Neural progenitor cell (in vitro differentiated cells): Measurements from ENCODE around the gene ASB8. TPM values are rescaled to one million over a fixed set of nuclear protein-coding genes. Genes with fewer than 3 reads are reported as not detected.
"Not testable (repeated sequence)": the region's sequence is repeated elsewhere in the genome, so short reads cannot be mapped to it uniquely, and the experiment has no call there.

Experiments used
- DNase-seq: peaks from one replicate; pipeline ENCODE4 v3.0.0-alpha.2; 2016; ENCODE audit warnings: low spot score
- H2AFZ ChIP-seq: fragments of 200-600 bp; sonication (generic); replicated peaks from 2 replicates; pipeline ENCODE4 v1.6.1; 2016; ENCODE audit warnings: antibody characterized with exemption
- H3F3A ChIP-seq: fragments of 200-600 bp; sonication (generic); 2 replicates; pipeline ENCODE4 v1.6.1; 2016; ENCODE audit warnings: antibody characterized with exemption, low read depth
- H3K27ac ChIP-seq: fragments of 200-600 bp; sonication (generic); 2 replicates; pipeline ENCODE4 v1.5.1; 2016; ENCODE audit warnings: mild to moderate bottlenecking
- H3K27me3 ChIP-seq: fragments of 200-600 bp; sonication (generic); 2 replicates; pipeline ENCODE4 v1.6.1; 2016; ENCODE audit warnings: mild to moderate bottlenecking, moderate library complexity
- H3K36me3 ChIP-seq: fragments of 200-600 bp; sonication (generic); 2 replicates; pipeline ENCODE4 v1.5.1; 2016
- H3K4me1 ChIP-seq: fragments of 200-600 bp; sonication (generic); 2 replicates; pipeline ENCODE4 v1.6.1; 2016; ENCODE audit warnings: mixed run types
- H3K4me2 ChIP-seq: fragments of 200-600 bp; sonication (generic); 2 replicates; pipeline ENCODE4 v1.6.1; 2016
- H3K4me3 ChIP-seq: fragments of 200-600 bp; sonication (generic); 2 replicates; pipeline ENCODE4 v1.5.1; 2016
- H3K79me2 ChIP-seq: fragments of 200-600 bp; sonication (generic); 2 replicates; pipeline ENCODE4 v1.6.1; 2016; ENCODE audit warnings: low read depth
- H3K9ac ChIP-seq: fragments of 200-600 bp; sonication (generic); 2 replicates; pipeline ENCODE4 v1.6.1; 2016
- H3K9me3 ChIP-seq: fragments of 200-600 bp; sonication (generic); 2 replicates; pipeline ENCODE4 v1.5.1; 2016; ENCODE audit warnings: low read depth
- H4K20me1 ChIP-seq: fragments of 200-600 bp; sonication (generic); 2 replicates; pipeline ENCODE4 v1.6.1; 2016; ENCODE audit warnings: low read depth
- H3K27ac Mint-ChIP-seq: 3 replicates; pipeline ENCODE4 v1.8.0; 2021; ENCODE audit warnings: mixed read lengths
- H3K27me3 Mint-ChIP-seq: 2 replicates; pipeline ENCODE4 v1.8.0; 2022; ENCODE audit warnings: low read depth, mild to moderate bottlenecking, inconsistent platforms, moderate library complexity, mixed read lengths; ENCODE audit not compliant: insufficient read depth
- H3K36me3 Mint-ChIP-seq: 3 replicates; pipeline ENCODE4 v1.8.0; 2021; ENCODE audit warnings: mixed read lengths
- H3K4me1 Mint-ChIP-seq: 3 replicates; pipeline ENCODE4 v1.8.0; 2021; ENCODE audit warnings: mixed read lengths
- H3K4me3 Mint-ChIP-seq: 3 replicates; pipeline ENCODE4 v1.8.0; 2021; ENCODE audit warnings: mild to moderate bottlenecking, moderate library complexity, mixed read lengths
- H3K9me3 Mint-ChIP-seq: 3 replicates; pipeline ENCODE4 v1.8.0; 2020; ENCODE audit warnings: mixed read lengths
- CTCF ChIP-seq: fragments of 200-600 bp; sonication (generic); IDR thresholded peaks from 2 replicates; pipeline ENCODE4 v1.5.1; 2017; ENCODE audit warnings: antibody characterized with exemption, mild to moderate bottlenecking
- EZH2 ChIP-seq: fragments of 200-600 bp; sonication (generic); IDR thresholded peaks from 2 replicates; pipeline ENCODE4 v1.6.1; 2017; ENCODE audit warnings: antibody characterized with exemption, mild to moderate bottlenecking, moderate library complexity
- EZH2phosphoT487 ChIP-seq: fragments of 200-600 bp; sonication (generic); IDR thresholded peaks from 2 replicates; pipeline ENCODE4 v1.6.1; 2017; ENCODE audit warnings: antibody characterized with exemption
- total RNA-seq: library from RNA; depleted of rRNA; stranded (reverse); fragments of >200 nt; gene quantifications from 2 replicates; pipeline ENCODE4 v1.2.3, GENCODE V29; 2015; ENCODE audit warnings: low replicate concordance

The ASB8 gene
- total RNA-seq, 1 donor from 2014 or later = 4.2 TPM

GRCh38 chr12:48119078-48119833 lies 38.1 kb downstream of the ASB8 start, which contains the start of gene PFKM:
Gene PFKM, plus strand, starts transcription at chr12:48119364. Its CDS starts 3,411 bp downstream, at chr12:48122775.
- Histone ChIP-seq H3K9me3 (no peaks in the 10 kb centered on the region), H3F3A (peaks cover 27% of the 10 kb centered on the region), H3K79me2 (peaks cover 43% of the 10 kb centered on the region), H3K4me2 (peak within 1 kb of the TSS; percentile 89), H4K20me1 (peaks cover 34% of the 10 kb centered on the region), H3K27me3 (peaks cover 3% of the 10 kb centered on the region), H3K4me3 (peak within 1 kb of the TSS; percentile 77), H3K36me3 (peaks cover 7% of the 10 kb centered on the region), H2AFZ (peak within 1 kb of the TSS; percentile 48), H3K9ac (no peak within 1 kb of the TSS), H3K4me1 (peaks cover 39% of the 10 kb centered on the region), H3K27ac (peak within 1 kb of the TSS; percentile 70)
- Mint-ChIP-seq H3K27me3 (peaks cover 7% of the 10 kb centered on the region), H3K4me1 (peaks cover 38% of the 10 kb centered on the region), H3K27ac (peak within 1 kb of the TSS; percentile 81), H3K36me3 (peaks cover 12% of the 10 kb centered on the region), H3K9me3 (no peaks in the 10 kb centered on the region), H3K4me3 (peak within 1 kb of the TSS; percentile 94)
- TF ChIP-seq EZH2phosphoT487 = no peak
- TF ChIP-seq EZH2 = no peak
- no peak for TF ChIP-seq CTCF
- DNase-seq = peak; percentile 95

GRCh38 chr12:48118284-48118871 lies 38.9 kb downstream of the ASB8 start:
- H3K4me3 Mint-ChIP-seq = peak overlapping the region; percentile 94
- H3K27me3 ChIP-seq = peaks cover 3% of the 10 kb centered on the region
- H3K9me3 Mint-ChIP-seq = no peaks in the 10 kb centered on the region
- H3K79me2 ChIP-seq = peaks cover 37% of the 10 kb centered on the region
- peak overlapping the region; percentile 48 for H2AFZ ChIP-seq
- peaks cover 1% of the 10 kb centered on the region for H3K36me3 ChIP-seq
- H3K9ac ChIP-seq = no peak overlapping the region
- peaks cover 39% of the 10 kb centered on the region for H3K4me1 ChIP-seq
- H3K36me3 Mint-ChIP-seq = peaks cover 7% of the 10 kb centered on the region
- H3K4me1 Mint-ChIP-seq = peaks cover 37% of the 10 kb centered on the region
- TF ChIP-seq CTCF (no peak), EZH2 (no peak), EZH2phosphoT487 (no peak)
- peaks cover 32% of the 10 kb centered on the region for H4K20me1 ChIP-seq
- H3K4me3 ChIP-seq = peak overlapping the region; percentile 77
- H3K27me3 Mint-ChIP-seq = peaks cover 7% of the 10 kb centered on the region
- peak overlapping the region; percentile 89 for H3K4me2 ChIP-seq
- no peaks in the 10 kb centered on the region for H3K9me3 ChIP-seq
- no peak overlapping the region for H3K27ac ChIP-seq
- H3F3A ChIP-seq = peaks cover 27% of the 10 kb centered on the region
- DNase-seq = no peak
- peak overlapping the region; percentile 81 for H3K27ac Mint-ChIP-seq

GRCh38 chr12:48115957-48116356 lies 41.4 kb downstream of the ASB8 start:
- H3K4me3 ChIP-seq = no peak overlapping the region
- no peak overlapping the region for H2AFZ ChIP-seq
- peaks cover 12% of the 10 kb centered on the region for H3F3A ChIP-seq
- H3K79me2 ChIP-seq = peaks cover 15% of the 10 kb centered on the region
- H3K27me3 ChIP-seq = peaks cover 7% of the 10 kb centered on the region
- DNase-seq = no peak
- H4K20me1 ChIP-seq = peaks cover 10% of the 10 kb centered on the region
- no peak for TF ChIP-seq EZH2
- TF ChIP-seq EZH2phosphoT487 = no peak
- TF ChIP-seq CTCF = no peak
- H3K27ac ChIP-seq = no peak overlapping the region
- H3K36me3 ChIP-seq = no peaks in the 10 kb centered on the region
- H3K4me2 ChIP-seq = no peak overlapping the region
- H3K4me1 ChIP-seq = peaks cover 18% of the 10 kb centered on the region
- no peak overlapping the region for H3K9ac ChIP-seq
- no peak overlapping the region for H3K27ac Mint-ChIP-seq
- H3K4me3 Mint-ChIP-seq = no peak overlapping the region
- H3K36me3 Mint-ChIP-seq = no peaks in the 10 kb centered on the region
- no peaks in the 10 kb centered on the region for H3K9me3 ChIP-seq
- H3K27me3 Mint-ChIP-seq = no peaks in the 10 kb centered on the region
- peaks cover 19% of the 10 kb centered on the region for H3K4me1 Mint-ChIP-seq
- H3K9me3 Mint-ChIP-seq = no peaks in the 10 kb centered on the region

GRCh38 chr12:48111312-48111693 lies 46.0 kb downstream of the ASB8 start:
- peaks cover 37% of the 10 kb centered on the region for H3K27me3 ChIP-seq
- not testable (repeated sequence) for H3K4me3 ChIP-seq, DNase-seq, H3K9me3 Mint-ChIP-seq, H3K4me3 Mint-ChIP-seq, H3K9me3 ChIP-seq, H3F3A ChIP-seq, H3K4me2 ChIP-seq, H4K20me1 ChIP-seq, H3K36me3 ChIP-seq, H3K27me3 Mint-ChIP-seq, H3K4me1 ChIP-seq, H3K36me3 Mint-ChIP-seq, H2AFZ ChIP-seq, H3K9ac ChIP-seq, H3K27ac Mint-ChIP-seq, H3K27ac ChIP-seq, H3K79me2 ChIP-seq
- H3K4me1 Mint-ChIP-seq = peaks cover 13% of the 10 kb centered on the region
